Measurements from ENCODE around the gene LARP1B.
"Not testable (repeated sequence)": the region's sequence is repeated elsewhere in the genome, so short reads cannot be mapped to it uniquely, and the experiment has no call there.

The LARP1B gene

GRCh38 chr4:128225148-128225547, 164.0 kb downstream of the LARP1B start:
- peak; percentile 32 for DNase-seq (ENCODE audit: low read depth)

GRCh38 chr4:128227991-128228571, 167.0 kb downstream of the LARP1B start:
- no peak for DNase-seq (ENCODE audit: low read depth)

- DNase-seq (ENCODE audit: low read depth), result peak; percentile 65
Observed at GRCh38 chr4:128228845-128229795, 168.0 kb downstream of the LARP1B start.

GRCh38 chr4:128232719-128233118, 171.6 kb downstream of the LARP1B start:
- peak; percentile 13 for DNase-seq (ENCODE audit: low read depth)

GRCh38 chr4:128234836-128235235, 173.7 kb downstream of the LARP1B start:
- DNase-seq (ENCODE audit: low read depth), result no peak

GRCh38 chr4:128241019-128241418, 179.9 kb downstream of the LARP1B start:
- DNase-seq (ENCODE audit: low read depth), result no peak

- peak; percentile 97 for DNase-seq (ENCODE audit: low read depth)
Observed at GRCh38 chr4:128241425-128241913, 180.4 kb downstream of the LARP1B start.

- no peak for DNase-seq (ENCODE audit: low read depth)
Observed at GRCh38 chr4:128241981-128242380, 180.9 kb downstream of the LARP1B start.

GRCh38 chr4:128242601-128243000, 181.5 kb downstream of the LARP1B start:
- no peak for DNase-seq (ENCODE audit: low read depth)

- peak; percentile 76 for DNase-seq (ENCODE audit: low read depth)
Observed at GRCh38 chr4:128244379-128244778, 183.3 kb downstream of the LARP1B start.

- not testable (repeated sequence) for DNase-seq (ENCODE audit: low read depth)
Observed at GRCh38 chr4:128245391-128245790, 184.3 kb downstream of the LARP1B start.

- no peak for DNase-seq (ENCODE audit: low read depth)
Observed at GRCh38 chr4:128247906-128248305, 186.8 kb downstream of the LARP1B start.

GRCh38 chr4:128249787-128250668, 188.9 kb downstream of the LARP1B start:
- DNase-seq (ENCODE audit: low read depth), result peak; percentile 45

- no peak for DNase-seq (ENCODE audit: low read depth)
Observed at GRCh38 chr4:128255906-128256305, 194.8 kb downstream of the LARP1B start.

GRCh38 chr4:128256539-128256938, 195.4 kb downstream of the LARP1B start:
- no peak for DNase-seq (ENCODE audit: low read depth)

- DNase-seq (ENCODE audit: low read depth), result not testable (repeated sequence)
Observed at GRCh38 chr4:128258166-128258565, 197.1 kb downstream of the LARP1B start.

- not testable (repeated sequence) for DNase-seq (ENCODE audit: low read depth)
Observed at GRCh38 chr4:128259889-128260288, 198.8 kb downstream of the LARP1B start.

All from ELR (cell line).